ENCODE data around the gene FER.

The FER gene

DNA sequence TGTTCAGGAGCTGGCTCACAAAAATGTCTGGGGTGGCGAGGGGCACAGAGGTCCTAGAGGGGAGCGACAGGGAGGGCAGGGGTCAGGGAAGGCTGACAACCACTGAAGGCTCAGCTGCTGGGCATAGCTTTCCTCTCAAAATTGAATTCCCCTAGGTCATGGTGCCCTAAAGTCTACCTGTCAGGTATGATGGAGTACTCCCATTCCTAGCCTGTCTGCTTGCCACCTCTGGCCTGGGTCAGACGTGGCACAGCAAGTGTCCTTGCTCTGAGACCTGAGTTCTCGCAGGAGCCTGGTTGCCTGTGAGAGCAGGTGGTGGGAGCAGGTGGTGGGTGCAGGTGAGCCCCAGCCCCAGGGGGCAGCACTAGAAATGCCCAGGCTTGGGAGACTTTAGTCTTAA lies 486.7 kb downstream of the FER start:
- Histone ChIP-seq H3K4me3 (no peak overlapping the region), H3K4me1 (no peaks in the 10 kb centered on the region), H3K4me2 (no peak overlapping the region), H3K9ac (no peak overlapping the region), H3K9me3 (peaks cover 13% of the 10 kb centered on the region), H3K27me3 (no peaks in the 10 kb centered on the region), H3K36me3 (no peaks in the 10 kb centered on the region), H4K20me1 (no peaks in the 10 kb centered on the region), H3K27ac (no peak overlapping the region)
- TF ChIP-seq Cebpa-rat (IDR thresholded peaks at IDR 0.05), result no peak

- H3K4me3 ChIP-seq, result no peak overlapping the region
- H3K36me3 ChIP-seq, result no peaks in the 10 kb centered on the region
- H3K4me2 ChIP-seq, result no peak overlapping the region
- no peak overlapping the region for H3K27ac ChIP-seq
- H3K9ac ChIP-seq, result no peak overlapping the region
- no peaks in the 10 kb centered on the region for H3K4me1 ChIP-seq
- peaks cover 13% of the 10 kb centered on the region for H3K9me3 ChIP-seq
- TF ChIP-seq Cebpa-rat (IDR thresholded peaks at IDR 0.05), result no peak
- H3K27me3 ChIP-seq, result no peaks in the 10 kb centered on the region
- H4K20me1 ChIP-seq, result no peaks in the 10 kb centered on the region
Measured at GRCh38 chr5:109239456-109239855, 491.8 kb downstream of the FER start.

DNA sequence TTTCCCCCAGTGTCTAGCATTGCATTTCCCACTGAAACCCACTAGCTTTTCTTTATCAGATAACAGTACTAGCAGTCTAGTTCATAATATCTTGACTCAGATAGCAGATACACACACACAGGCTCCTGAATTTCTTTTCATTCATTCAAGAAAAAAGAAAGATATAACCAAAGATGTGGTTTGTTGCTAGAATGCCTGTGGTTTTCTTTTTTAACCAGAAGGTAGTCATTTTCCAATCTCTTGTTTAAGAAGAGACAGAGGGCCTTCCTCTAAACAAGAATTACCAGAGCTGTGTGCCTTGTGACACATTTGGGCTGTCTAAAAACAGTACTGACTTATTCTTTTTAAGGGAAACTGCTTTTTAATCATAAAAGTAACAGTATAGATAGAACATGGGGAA lies 494.8 kb downstream of the FER start:
- Histone ChIP-seq H3K9ac (no peak overlapping the region), H3K4me3 (no peak overlapping the region), H4K20me1 (no peaks in the 10 kb centered on the region), H3K4me1 (peaks cover under 1% of the 10 kb centered on the region; the same call in 1 of the 2 replicates), H3K9me3 (peaks cover 21% of the 10 kb centered on the region), H3K27me3 (no peaks in the 10 kb centered on the region), H3K4me2 (no peak overlapping the region), H3K36me3 (no peaks in the 10 kb centered on the region), H3K27ac (no peak overlapping the region)
- no peak for TF ChIP-seq Cebpa-rat (IDR thresholded peaks at IDR 0.05)

GRCh38 chr5:109246395-109246794 lies 498.7 kb downstream of the FER start:
- H3K4me2 ChIP-seq, result no peak overlapping the region
- no peaks in the 10 kb centered on the region for H4K20me1 ChIP-seq
- H3K9me3 ChIP-seq, result peaks cover 21% of the 10 kb centered on the region
- no peak overlapping the region for H3K4me3 ChIP-seq
- H3K36me3 ChIP-seq, result no peaks in the 10 kb centered on the region
- H3K27ac ChIP-seq, result no peak overlapping the region
- H3K9ac ChIP-seq, result no peak overlapping the region
- H3K4me1 ChIP-seq, result peaks cover 9% of the 10 kb centered on the region
- no peak for TF ChIP-seq Cebpa-rat (IDR thresholded peaks at IDR 0.05)
- H3K27me3 ChIP-seq, result no peaks in the 10 kb centered on the region
